Keratinocyte (primary cell): ENCODE results near the gene WDR6.

Source experiments
- CTCF ChIP-seq, 3 experiments: IDR thresholded peaks in 1 of 3; conservative IDR thresholded peaks in 1 of 3; optimal IDR thresholded peaks in 1 of 3; 2 replicates in 2 of 3; 3 replicates in 1 of 3; pipeline versions ENCODE3 to v1.5.1; 2011; ENCODE audit warnings: low read length in 3 of 3, mild to moderate bottlenecking in 3 of 3, moderate library complexity in 2 of 3, control low read depth in 1 of 3, inconsistent platforms in 1 of 3; ENCODE audit not compliant: insufficient read depth in 2 of 3; ENCODE audit errors: extremely low read depth in 1 of 3
- EZH2 ChIP-seq: IDR thresholded peaks from one replicate; pipeline ENCODE4 v1.6.1; 2012; ENCODE audit warnings: inconsistent platforms, mild to moderate bottlenecking, low read length, moderate library complexity

- TF ChIP-seq CTCF (optimal IDR thresholded peaks at IDR 0.05 in 1 of 3, IDR thresholded peaks at IDR 0.05 in 1 of 3, conservative IDR thresholded peaks at IDR 0.05 in 1 of 3; ENCODE audit: extremely low read depth in 1 of 3, insufficient read depth in 2 of 3, low read length in 3 of 3), result no peak
- TF ChIP-seq EZH2, result no peak
These were observed 13.4 kb downstream of the WDR6 start for GRCh38 chr3:49020330-49021212.
